GM12878 (cell line): Measurements from ENCODE around the gene DNAJB8. TPM values are rescaled to one million over a fixed set of nuclear protein-coding genes. Genes with fewer than 3 reads are reported as not detected.
A peak's percentile ranks its signal among the peaks of the same experiment; 100 is the strongest.

Source experiments
- BRCA1 ChIP-seq: IDR thresholded peaks from 2 replicates; pipeline ENCODE4 v1.6.1; 2011; ENCODE audit warnings: low read depth, low read length, improper control_type of control experiment
- CBX3 ChIP-seq: fragments of 200-600 bp; sonication (generic); IDR thresholded peaks from 2 replicates; pipeline ENCODE4 v1.6.1; 2016; ENCODE audit warnings: low read depth, borderline replicate concordance
- DPF2 ChIP-seq: fragments of 450-650 bp; IDR thresholded peaks from 2 replicates; pipeline ENCODE4 v1.6.1; 2017; ENCODE audit warnings: mild to moderate bottlenecking
- EGR1 ChIP-seq, 2 experiments: IDR thresholded peaks; 1 replicate in 1 of 2; 2 replicates in 1 of 2; pipeline ENCODE4 v1.6.1; 2011 to 2012; ENCODE audit warnings: low read depth in 2 of 2, low read length in 2 of 2, borderline replicate concordance in 1 of 2, mild to moderate bottlenecking in 1 of 2, moderate library complexity in 1 of 2
- EZH2 ChIP-seq: IDR thresholded peaks from 2 replicates; pipeline ENCODE4 v1.6.1; 2012; ENCODE audit warnings: low read depth, mild to moderate bottlenecking, control low read depth, inconsistent platforms, low read length, borderline replicate concordance; ENCODE audit not compliant: control insufficient read depth
- HCFC1 ChIP-seq: fragments of 150-350 bp; IDR thresholded peaks from 2 replicates; pipeline ENCODE4 v1.6.1; 2014; ENCODE audit warnings: low read length
- HDAC6 ChIP-seq: fragments of 200-600 bp; sonication (generic); IDR thresholded peaks from one replicate; pipeline ENCODE4 v1.8.0; 2017; ENCODE audit warnings: antibody characterized with exemption; ENCODE audit not compliant: unreplicated experiment
- KAT2A ChIP-seq: conservative IDR thresholded peaks from 2 replicates; pipeline ENCODE4 v1.6.1; 2011; ENCODE audit warnings: low read depth, low read length; ENCODE audit not compliant: control insufficient read depth
- LARP7 ChIP-seq: fragments of 450-650 bp; IDR thresholded peaks from 2 replicates; pipeline ENCODE4 v1.6.1; 2017; ENCODE audit warnings: mild to moderate bottlenecking
- MEF2A ChIP-seq: IDR thresholded peaks from 2 replicates; pipeline ENCODE4 v1.6.1; 2011; ENCODE audit warnings: low read depth, mild to moderate bottlenecking, low read length, moderate library complexity; ENCODE audit not compliant: insufficient read depth
- NKRF ChIP-seq: fragments of 450-650 bp; conservative IDR thresholded peaks from 2 replicates; pipeline ENCODE4 v1.6.1; 2017; ENCODE audit warnings: mild to moderate bottlenecking, moderate library complexity
- NR2C2 ChIP-seq: IDR thresholded peaks from 2 replicates; pipeline ENCODE4 v1.6.1; 2011; ENCODE audit warnings: borderline replicate concordance, low read depth; ENCODE audit not compliant: control insufficient read depth, insufficient read length
- POU2F2 ChIP-seq: IDR thresholded peaks from 3 replicates; pipeline ENCODE4 v1.6.1; 2011; ENCODE audit warnings: low read depth, mild to moderate bottlenecking, low read length, borderline replicate concordance
- RAD51 ChIP-seq: fragments of 450-650 bp; IDR thresholded peaks from 2 replicates; pipeline ENCODE4 v1.6.1; 2016; ENCODE audit warnings: moderate library complexity, mild to moderate bottlenecking, inconsistent platforms
- RELA ChIP-seq: fragments of 450-650 bp; IDR thresholded peaks from 2 replicates; pipeline ENCODE4 v1.8.0; 2014; ENCODE audit warnings: borderline replicate concordance; ENCODE audit not compliant: partially characterized antibody
- RUNX3 ChIP-seq: IDR thresholded peaks from 2 replicates; pipeline ENCODE4 v1.6.1; 2012; ENCODE audit warnings: low read length, inconsistent platforms
- SPI1 ChIP-seq: IDR thresholded peaks from 2 replicates; pipeline ENCODE4 v1.6.1; 2011; ENCODE audit warnings: low read depth, mild to moderate bottlenecking, low read length, moderate library complexity, borderline replicate concordance; ENCODE audit not compliant: insufficient read depth
- TARDBP ChIP-seq: IDR thresholded peaks from 2 replicates; pipeline ENCODE4 v1.6.1; 2016; ENCODE audit warnings: borderline replicate concordance
- ZNF24 ChIP-seq: fragments of 450-650 bp; IDR thresholded peaks from 2 replicates; pipeline ENCODE4 v1.6.1; 2017; ENCODE audit warnings: antibody characterized with exemption, mild to moderate bottlenecking
- polyA plus RNA-seq, 11 experiments: library from polyadenylated mRNA; depleted of rRNA in 4 of 11; unstranded in 6 of 11; stranded (reverse) in 5 of 11; fragments of >200 nt; fragmentation: Nextera tagmentation in 4 of 11; fragmentation: Illumina TruSeq in 1 of 11; extraction: Ambion mirVana in 4 of 11; extraction: Trizol in 1 of 11; gene quantifications; 1 replicate in 1 of 11; 2 replicates in 10 of 11; pipeline versions ENCODE4 v1.2.1 to v1.2.3, GENCODE V29; 2011 to 2016; ENCODE audit warnings: inconsistent platforms in 2 of 11, missing spikeins in 2 of 11, low read depth in 1 of 11
- total RNA-seq, 4 experiments: library from RNA; depleted of rRNA in 3 of 4; stranded (reverse); fragments of >200 nt in 3 of 4; fragmentation: Illumina TruSeq in 1 of 4; extraction: Trizol in 1 of 4; gene quantifications; 2 replicates each; pipeline versions ENCODE4 v1.2.1 to v1.2.3, GENCODE V29; 2013 to 2021
- TF ChIP-seq, protein P1 (sequence below): fragments of 150-350 bp; IDR thresholded peaks from 2 replicates; pipeline ENCODE4 v1.6.1; 2016; ENCODE audit warnings: low read depth, low read length
- TF ChIP-seq, protein P2 (sequence below): fragments of 450-650 bp; formaldehyde crosslinking; IDR thresholded peaks from 2 replicates; pipeline ENCODE4 v1.4.0; 2022; ENCODE audit warnings: mild to moderate bottlenecking, moderate library complexity

Gene DNAJB8
- total and polyA plus RNA-seq, 10 of the 15 experiments (the other 5 are each of a cell fraction or from before 2014, with no cell fraction given): not detected

GRCh38 chr3:128426128-128426921 is 40.4 kb downstream of the DNAJB8 start (continued):
- TF ChIP-seq, protein P1, sequence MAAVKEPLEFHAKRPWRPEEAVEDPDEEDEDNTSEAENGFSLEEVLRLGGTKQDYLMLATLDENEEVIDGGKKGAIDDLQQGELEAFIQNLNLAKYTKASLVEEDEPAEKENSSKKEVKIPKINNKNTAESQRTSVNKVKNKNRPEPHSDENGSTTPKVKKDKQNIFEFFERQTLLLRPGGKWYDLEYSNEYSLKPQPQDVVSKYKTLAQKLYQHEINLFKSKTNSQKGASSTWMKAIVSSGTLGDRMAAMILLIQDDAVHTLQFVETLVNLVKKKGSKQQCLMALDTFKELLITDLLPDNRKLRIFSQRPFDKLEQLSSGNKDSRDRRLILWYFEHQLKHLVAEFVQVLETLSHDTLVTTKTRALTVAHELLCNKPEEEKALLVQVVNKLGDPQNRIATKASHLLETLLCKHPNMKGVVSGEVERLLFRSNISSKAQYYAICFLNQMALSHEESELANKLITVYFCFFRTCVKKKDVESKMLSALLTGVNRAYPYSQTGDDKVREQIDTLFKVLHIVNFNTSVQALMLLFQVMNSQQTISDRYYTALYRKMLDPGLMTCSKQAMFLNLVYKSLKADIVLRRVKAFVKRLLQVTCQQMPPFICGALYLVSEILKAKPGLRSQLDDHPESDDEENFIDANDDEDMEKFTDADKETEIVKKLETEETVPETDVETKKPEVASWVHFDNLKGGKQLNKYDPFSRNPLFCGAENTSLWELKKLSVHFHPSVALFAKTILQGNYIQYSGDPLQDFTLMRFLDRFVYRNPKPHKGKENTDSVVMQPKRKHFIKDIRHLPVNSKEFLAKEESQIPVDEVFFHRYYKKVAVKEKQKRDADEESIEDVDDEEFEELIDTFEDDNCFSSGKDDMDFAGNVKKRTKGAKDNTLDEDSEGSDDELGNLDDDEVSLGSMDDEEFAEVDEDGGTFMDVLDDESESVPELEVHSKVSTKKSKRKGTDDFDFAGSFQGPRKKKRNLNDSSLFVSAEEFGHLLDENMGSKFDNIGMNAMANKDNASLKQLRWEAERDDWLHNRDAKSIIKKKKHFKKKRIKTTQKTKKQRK: no peak
- TF ChIP-seq SPI1: no peak
- TF ChIP-seq, protein P2, sequence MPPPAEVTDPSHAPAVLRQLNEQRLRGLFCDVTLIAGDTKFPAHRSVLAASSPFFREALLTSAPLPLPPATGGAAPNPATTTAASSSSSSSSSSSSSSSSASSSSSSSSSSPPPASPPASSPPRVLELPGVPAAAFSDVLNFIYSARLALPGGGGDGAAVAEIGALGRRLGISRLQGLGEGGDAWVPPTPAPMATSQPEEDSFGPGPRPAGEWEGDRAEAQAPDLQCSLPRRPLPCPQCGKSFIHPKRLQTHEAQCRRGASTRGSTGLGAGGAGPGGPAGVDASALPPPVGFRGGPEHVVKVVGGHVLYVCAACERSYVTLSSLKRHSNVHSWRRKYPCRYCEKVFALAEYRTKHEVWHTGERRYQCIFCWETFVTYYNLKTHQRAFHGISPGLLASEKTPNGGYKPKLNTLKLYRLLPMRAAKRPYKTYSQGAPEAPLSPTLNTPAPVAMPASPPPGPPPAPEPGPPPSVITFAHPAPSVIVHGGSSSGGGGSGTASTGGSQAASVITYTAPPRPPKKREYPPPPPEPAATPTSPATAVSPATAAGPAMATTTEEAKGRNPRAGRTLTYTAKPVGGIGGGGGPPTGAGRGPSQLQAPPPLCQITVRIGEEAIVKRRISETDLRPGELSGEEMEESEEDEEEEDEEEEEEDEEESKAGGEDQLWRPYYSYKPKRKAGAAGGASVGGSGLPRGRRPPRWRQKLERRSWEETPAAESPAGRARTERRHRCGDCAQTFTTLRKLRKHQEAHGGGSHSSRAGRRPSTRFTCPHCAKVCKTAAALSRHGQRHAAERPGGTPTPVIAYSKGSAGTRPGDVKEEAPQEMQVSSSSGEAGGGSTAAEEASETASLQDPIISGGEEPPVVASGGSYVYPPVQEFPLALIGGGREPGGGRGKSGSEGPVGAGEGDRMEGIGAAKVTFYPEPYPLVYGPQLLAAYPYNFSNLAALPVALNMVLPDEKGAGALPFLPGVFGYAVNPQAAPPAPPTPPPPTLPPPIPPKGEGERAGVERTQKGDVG (CRISPR knock-in tag): no peak
- TF ChIP-seq EGR1 (IDR thresholded peaks at IDR 0.05; ENCODE audit: borderline replicate concordance in 1 of 2, low read depth in 2 of 2, low read length in 2 of 2): peak in 1 of 2 experiments; percentile 40; a peak in 1 of 3 replicates
- TF ChIP-seq POU2F2: no peak
- TF ChIP-seq TARDBP: no peak
- no peak for TF ChIP-seq CBX3
- TF ChIP-seq EZH2: no peak
- TF ChIP-seq ZNF24: no peak
- 0 out of 2 replicates have a peak, but pooled peaks have one; percentile 47 for TF ChIP-seq DPF2
- TF ChIP-seq RUNX3: 0 out of 2 replicates have a peak, but pooled peaks have one; percentile 20
- TF ChIP-seq MEF2A: no peak
- no peak for TF ChIP-seq NKRF
- TF ChIP-seq HDAC6: no peak
- TF ChIP-seq LARP7: peak; percentile 71
- TF ChIP-seq RAD51: no peak
- no peak for TF ChIP-seq NR2C2
- TF ChIP-seq KAT2A: no peak
- TF ChIP-seq RELA: peak; percentile 25
- no peak for TF ChIP-seq HCFC1
- TF ChIP-seq BRCA1: no peak
